Omental fat pad (tissue), 4 donors: ENCODE results near the gene SQSTM1. TPM values are rescaled to one million over a fixed set of nuclear protein-coding genes. Genes with fewer than 3 reads are reported as not detected.

Experiments
- ATAC-seq: fragments of 150-250 bp; one replicate; pipeline ENCODE4 v1.9.1; 2016; ENCODE audit warnings: mild to moderate bottlenecking, moderate library complexity; ENCODE audit not compliant: low FRiP score
- DNase-seq: peaks from one replicate; pipeline ENCODE4 v3.0.0-alpha.2; 2019; ENCODE audit warnings: low spot score
- CTCF ChIP-seq, 3 donors: fragments of 450-650 bp; IDR thresholded peaks; one replicate each; pipeline ENCODE4 v1.5.1; 2016 to 2017; ENCODE audit warnings: antibody characterized with exemption in 3 of 3, mild to moderate bottlenecking in 3 of 3, moderate library complexity in 2 of 3
- total RNA-seq, 4 donors: library from RNA; depleted of rRNA; stranded (reverse); fragments of >200 nt; gene quantifications; one replicate each; pipeline ENCODE4 v1.1.0, GENCODE V29; 2016

SQSTM1 gene
- total RNA-seq, 4 donors from 2014 or later, result 400 to 762 (median 566) TPM

DNA sequence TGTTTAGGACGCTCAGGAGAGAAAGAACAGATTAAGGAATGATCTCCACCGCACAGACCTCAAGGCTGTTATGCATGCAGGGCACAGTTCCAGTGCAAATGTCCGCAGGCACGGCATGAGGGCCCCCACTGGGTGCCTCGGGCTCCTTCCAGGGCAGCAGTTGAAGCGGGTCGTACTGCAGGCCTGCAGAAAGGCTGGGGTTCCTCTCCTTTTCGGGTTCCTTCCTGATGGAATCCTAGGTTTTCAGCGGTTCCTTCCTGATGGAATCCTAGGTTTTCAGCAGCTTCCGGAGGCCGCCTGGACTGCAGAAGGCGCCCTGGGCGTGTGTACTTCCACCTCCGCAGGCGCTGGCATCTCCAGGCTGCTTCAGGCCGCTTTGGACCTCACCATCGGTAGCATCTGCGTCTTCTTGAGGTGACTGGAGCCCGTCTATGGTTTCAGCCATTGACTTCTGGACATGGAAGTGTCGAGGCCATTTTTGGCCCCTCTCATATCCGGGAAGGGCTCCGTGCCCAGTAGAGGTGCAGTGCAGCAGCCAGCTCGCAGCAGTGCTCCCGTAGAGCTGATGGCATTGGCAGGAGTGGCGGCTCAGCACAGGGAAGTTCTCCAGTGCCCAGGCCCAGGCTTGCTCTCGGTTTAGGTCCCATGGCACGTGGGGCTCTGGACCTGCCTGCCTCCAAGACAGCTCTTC lies 8.4 kb upstream of the SQSTM1 start:
- ATAC-seq (no peak), DNase-seq (no peak)
- TF ChIP-seq CTCF (IDR thresholded peaks at IDR 0.05), result no peak

DNA sequence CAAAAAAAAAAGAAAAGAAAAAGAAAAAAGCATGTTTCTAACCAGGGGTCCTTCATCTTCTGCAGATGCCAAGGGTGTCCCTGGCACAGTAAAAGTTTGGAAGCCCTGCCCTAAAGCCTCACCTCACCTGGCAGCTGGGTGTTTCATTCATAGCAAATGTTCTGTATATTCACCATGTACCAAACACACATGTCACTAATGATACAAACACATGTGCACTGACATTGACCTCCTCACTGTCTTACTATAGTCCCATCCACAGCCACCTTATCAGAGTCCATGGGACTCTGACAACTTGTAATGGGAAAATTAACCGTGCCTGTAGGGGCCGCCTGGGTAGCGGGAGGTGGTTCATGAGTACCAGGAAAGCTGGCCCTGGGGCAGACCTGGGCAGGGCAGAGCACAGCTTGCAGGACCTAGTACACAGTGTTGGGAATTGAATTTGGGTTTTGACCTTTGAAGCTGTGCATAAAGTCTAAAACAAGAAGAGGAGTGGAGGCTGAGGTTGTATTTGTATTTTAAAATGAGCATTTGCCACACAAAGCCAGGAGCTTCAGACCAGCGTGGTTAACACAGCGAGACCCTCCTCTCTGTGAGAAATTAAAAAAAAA lies 7.6 kb upstream of the SQSTM1 start:
- ATAC-seq, result no peak
- DNase-seq, result no peak
- no peak for TF ChIP-seq CTCF (IDR thresholded peaks at IDR 0.05)

DNA sequence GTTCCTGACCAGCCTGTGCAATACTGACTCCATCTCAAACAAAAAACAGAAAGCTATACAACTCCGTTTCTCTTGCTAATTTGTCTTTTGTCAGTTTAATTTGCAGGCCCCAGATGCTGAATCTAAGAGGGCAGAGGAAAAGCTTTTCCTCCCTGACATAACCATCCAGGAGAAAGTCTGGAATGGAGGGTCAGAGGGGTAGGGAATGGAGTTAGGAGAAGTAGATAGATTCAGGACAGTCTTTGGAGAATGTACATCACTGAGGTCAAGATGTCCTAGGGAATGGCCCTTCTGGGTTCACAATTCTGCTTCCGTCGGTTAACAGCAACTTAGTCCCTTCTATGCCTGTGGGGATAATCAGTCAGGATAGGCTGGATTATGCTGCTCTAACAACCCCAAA lies 6.6 kb upstream of the SQSTM1 start:
- no peak for ATAC-seq
- TF ChIP-seq CTCF (IDR thresholded peaks at IDR 0.05), result no peak

GRCh38 chr5:179815491-179816249 lies 5.0 kb upstream of the SQSTM1 start:
- DNase-seq (no peak), ATAC-seq (no peak)
- TF ChIP-seq CTCF (IDR thresholded peaks at IDR 0.05), result no peak

More for the DNA sequence above, 6.6 kb upstream of the SQSTM1 start:
- no peak for DNase-seq

- TF ChIP-seq CTCF (IDR thresholded peaks at IDR 0.05), result no peak
- ATAC-seq, result no peak
Observed at GRCh38 chr5:179816401-179816795, 4.3 kb upstream of the SQSTM1 start.

GRCh38 chr5:179816796-179817469 lies 3.8 kb upstream of the SQSTM1 start:
- no peak for ATAC-seq
- no peak for DNase-seq
- no peak for TF ChIP-seq CTCF (IDR thresholded peaks at IDR 0.05)

More at GRCh38 chr5:179816401-179816795, 4.3 kb upstream of the SQSTM1 start:
- DNase-seq, result no peak
